ENCODE data around the gene CHST5.
"Not testable (repeated sequence)": the region's sequence is repeated elsewhere in the genome, so short reads cannot be mapped to it uniquely, and the experiment has no call there.

The CHST5 gene

GRCh38 chr16:75550211-75550662, 14.3 kb upstream of the CHST5 start:
- peak; percentile 84 for DNase-seq (ENCODE audit: low spot score)

DNA sequence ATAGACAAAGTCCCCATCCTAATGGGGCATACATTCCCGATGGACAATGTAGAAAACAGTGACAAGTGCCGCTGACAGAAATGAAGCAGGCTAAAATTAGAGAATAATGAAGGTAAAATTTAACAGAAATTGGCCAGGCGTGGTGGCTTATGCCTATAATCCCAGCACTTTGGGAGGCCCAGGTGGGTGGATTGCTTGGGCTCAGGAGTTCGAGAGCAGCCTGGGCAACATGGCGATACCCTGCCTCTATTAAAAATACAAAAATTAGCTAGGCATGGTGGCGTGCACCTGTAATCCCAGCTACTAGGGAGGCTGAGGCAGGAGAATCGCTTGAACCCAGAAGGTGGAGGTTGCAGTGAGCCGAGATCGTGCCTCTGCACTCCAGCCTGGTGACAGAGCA, 12.5 kb upstream of the CHST5 start:
- not testable (repeated sequence) for DNase-seq (ENCODE audit: low spot score)

DNA sequence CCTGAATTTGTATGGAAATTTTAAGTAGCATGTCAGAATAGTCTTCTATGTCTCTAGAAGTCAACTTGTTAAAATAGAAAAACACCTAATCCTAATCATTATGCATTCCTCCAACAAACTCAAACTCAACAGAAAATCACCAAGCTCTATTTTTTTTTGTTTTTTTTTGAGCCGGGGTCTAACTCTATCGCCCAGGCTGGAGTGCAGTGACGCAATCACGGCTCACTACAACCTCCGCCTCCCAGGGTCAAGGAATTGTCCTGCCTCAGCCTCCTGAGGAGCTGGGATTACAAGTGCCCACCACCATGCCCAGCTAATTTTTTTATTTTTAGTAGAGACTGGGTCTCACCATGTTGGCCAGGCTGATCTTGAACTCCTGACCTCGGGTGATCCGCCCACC, 10.4 kb upstream of the CHST5 start:
- DNase-seq (ENCODE audit: low spot score): no peak

DNA sequence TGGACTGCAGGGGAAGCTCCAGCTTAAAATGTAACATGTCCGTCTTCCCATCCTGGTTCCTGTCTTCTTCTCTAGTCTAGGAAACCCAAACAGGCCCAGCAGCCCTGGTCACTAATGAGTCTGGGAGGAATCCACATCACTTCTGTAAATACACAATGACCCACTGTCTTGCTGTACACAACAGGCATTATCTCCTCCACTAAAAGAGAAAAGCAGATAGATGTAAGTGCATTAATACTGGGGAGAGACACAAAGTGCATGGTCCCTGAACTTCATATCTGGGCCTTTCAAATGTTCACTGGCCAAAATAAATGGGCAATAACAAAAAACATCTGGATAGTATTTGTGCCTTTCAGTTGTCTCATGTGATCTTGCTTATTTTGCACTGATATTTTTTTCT, 10.0 kb upstream of the CHST5 start:
- not testable (repeated sequence) for DNase-seq (ENCODE audit: low spot score)

DNA sequence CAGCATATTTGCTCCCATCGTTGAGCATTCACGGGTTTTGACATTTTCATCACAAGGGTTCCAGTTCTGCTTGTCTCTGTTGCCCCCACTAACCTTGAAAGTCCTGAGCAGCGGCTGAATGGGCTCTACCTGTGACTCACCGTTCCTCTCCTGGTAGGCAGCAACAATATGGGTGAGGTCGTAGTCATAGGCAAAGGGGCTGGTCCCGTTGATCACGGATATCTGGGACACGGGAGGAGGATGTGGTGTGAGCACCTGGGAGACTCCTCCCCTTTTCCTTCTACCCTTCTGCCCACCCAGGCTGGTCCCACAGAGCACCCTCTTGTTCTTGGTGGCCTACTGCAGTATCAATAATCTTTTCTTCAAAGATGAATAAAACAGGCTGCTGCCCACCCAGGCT, 6.6 kb upstream of the CHST5 start:
- not testable (repeated sequence) for DNase-seq (ENCODE audit: low spot score)

DNA sequence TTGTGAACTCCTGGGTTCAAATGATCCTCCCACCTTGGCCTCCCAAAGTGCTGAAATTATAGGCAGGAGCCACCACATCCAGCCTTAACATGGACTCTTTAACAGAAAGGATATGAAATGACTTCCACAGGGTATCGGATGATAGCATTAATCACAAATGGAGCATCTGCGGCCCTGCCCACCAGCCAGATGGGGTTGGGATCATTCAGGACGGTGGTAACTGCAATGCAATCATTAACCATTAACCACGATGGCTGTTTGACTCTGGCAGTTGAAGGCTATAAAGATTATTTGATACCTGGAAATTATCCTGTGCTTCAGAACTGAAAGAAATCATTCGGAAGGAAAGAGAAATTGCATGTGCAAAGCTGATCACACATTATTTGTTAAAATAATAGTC, 5.3 kb upstream of the CHST5 start:
- DNase-seq (ENCODE audit: low spot score): peak; percentile 71

GRCh38 chr16:75538882-75539565, 3.1 kb upstream of the CHST5 start:
- DNase-seq (ENCODE audit: low spot score): not testable (repeated sequence)

- DNase-seq (ENCODE audit: low spot score): no peak
Observed at GRCh38 chr16:75537776-75538175, 1.9 kb upstream of the CHST5 start.

- DNase-seq (ENCODE audit: low spot score): no peak
Observed at GRCh38 chr16:75535211-75535843, 581 bp downstream of the CHST5 start.

GRCh38 chr16:75534560-75535205, 1.2 kb downstream of the CHST5 start:
- DNase-seq (ENCODE audit: low spot score): no peak

- no peak for DNase-seq (ENCODE audit: low spot score)
Observed at GRCh38 chr16:75532791-75533190, 3.1 kb downstream of the CHST5 start.

GRCh38 chr16:75532142-75532765, 3.7 kb downstream of the CHST5 start:
- no peak for DNase-seq (ENCODE audit: low spot score)

DNA sequence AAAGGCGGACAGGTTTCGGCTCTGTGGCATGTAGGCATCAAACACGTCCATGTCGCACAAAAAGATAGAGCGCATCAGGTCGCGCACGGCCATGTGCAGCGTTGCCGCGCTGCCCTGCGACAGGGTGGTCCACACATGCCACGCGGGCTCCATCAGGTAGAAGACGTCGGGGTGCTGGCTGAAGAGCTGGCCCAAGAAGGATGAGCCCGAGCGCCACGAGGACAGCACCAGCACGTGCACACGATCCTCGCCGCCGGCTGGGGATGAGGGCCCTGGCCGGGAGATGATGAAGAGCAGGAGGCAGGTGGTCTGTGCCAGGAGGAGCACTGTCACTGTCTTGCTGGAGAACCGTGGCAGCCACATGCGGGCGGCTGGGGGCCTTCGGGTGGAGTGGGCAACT, 5.9 kb downstream of the CHST5 start:
- DNase-seq (ENCODE audit: low spot score): no peak

DNA sequence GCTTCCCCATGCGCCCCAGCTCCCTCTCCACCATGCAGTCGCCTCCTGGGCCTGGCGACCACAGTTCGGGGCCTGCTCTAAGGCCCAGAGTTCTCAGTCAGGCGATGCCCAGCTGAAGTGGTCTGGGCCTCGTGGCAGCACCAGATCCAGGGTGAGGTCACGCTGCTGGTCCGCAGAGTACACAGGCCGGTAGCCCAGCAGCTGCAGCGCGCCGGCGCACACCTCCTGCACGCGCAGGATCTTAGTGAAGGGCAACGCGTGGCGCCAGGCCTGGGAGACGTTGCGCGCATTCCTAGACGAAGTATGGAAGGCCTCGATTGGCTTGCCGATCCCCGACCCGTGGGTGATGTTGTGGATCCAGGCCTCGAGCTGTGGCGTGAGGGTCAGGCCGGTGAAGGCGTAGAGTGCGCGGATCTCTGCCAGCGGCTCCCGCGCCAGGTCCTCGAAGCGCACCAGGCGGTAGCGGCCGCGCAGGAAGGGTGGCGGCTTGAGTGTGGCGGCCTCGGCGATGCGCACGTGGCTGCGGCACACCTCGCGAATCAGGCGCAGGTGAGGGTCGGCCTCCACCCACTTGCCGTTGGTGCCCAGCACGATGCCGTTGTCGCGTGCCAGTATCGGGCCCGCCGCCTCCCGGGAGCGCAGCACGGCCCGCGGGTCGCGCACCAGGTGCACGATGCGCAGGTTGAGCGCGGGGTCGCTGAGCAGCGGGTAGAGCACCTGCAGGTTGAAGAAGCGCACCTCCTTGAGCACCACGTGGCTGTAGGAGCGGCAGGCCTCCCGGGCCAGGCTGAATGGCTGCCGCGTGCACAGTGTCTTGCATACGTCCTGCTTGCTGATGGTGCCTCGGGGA, 6.6 kb downstream of the CHST5 start:
- DNase-seq (ENCODE audit: low spot score): no peak

DNA sequence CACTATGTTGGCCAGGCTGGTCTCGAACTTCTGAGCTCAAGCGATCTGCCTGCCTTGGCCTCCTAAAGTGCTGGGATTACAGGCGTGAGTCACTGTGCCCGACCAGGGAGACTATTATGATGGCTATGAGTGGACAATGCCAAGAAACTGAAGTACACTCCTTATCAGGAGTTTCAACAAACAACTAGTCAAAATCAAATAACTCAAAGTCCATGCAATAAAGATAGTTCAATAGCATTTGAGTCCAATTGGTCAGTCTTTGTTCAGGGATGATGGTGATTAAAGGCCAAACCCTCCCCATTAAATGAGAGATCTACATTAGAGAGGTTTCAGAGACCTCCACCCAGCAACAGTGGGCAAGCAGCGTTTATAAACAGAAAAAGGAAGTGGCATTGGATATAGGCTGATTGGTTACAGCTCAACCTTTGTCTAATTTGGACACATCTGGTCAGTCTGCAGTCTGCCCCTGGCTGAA, 8.0 kb downstream of the CHST5 start:
- peak; percentile 65 for DNase-seq (ENCODE audit: low spot score)

- no peak for DNase-seq (ENCODE audit: low spot score)
Observed at GRCh38 chr16:75526032-75526790, 9.7 kb downstream of the CHST5 start.

- no peak for DNase-seq (ENCODE audit: low spot score)
Observed at GRCh38 chr16:75519175-75519574, 16.7 kb downstream of the CHST5 start.

GRCh38 chr16:75516189-75516966, 19.5 kb downstream of the CHST5 start:
- not testable (repeated sequence) for DNase-seq (ENCODE audit: low spot score)

DNA sequence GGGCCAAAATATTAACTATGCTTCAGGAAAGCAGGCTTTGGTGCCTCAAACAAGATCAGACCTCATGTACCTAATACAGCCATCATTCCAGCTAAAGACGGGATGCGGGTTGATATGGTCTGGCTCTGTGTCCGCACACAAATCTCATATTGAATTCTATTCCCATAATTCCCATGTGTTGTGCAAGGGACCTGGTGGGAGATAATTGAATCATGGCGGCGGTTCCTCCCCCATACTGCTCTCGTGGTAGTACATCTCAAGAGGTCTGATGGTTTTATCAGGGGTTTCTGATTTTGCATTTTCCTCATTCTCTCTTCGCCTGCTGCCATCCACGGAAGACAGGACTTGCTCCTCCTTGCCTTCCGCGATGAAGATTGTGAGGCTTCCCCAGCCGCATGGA, 21.6 kb downstream of the CHST5 start:
- DNase-seq (ENCODE audit: low spot score): no peak

DNA sequence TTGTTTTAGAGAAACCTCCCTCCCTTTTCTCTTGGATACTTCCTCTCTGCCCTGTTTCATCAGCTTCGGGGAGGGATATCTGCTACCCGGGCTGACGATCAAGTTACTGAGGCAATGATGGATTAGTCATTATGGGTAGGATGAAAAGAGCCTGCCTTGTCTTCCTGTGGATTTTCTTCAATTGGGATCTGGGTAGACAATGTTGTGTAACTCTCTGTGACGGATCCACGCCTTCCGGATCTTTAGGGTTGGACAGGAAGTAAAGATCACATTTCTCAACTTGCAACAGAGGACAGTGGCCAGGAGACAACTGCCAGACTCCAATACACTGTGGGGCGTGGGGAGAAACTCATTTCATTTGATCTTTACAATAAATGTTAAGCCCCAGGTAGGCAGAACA, 29.3 kb downstream of the CHST5 start:
- no peak for DNase-seq (ENCODE audit: low spot score)
